Left hindlimb (tissue), 1 donor: ENCODE measurements around the gene EGFR.

Experiments used
- DNase-seq: peaks from one replicate; pipeline ENCODE4 v3.0.0-alpha.2; 2018

EGFR gene

GRCh38 chr7:55131142-55131929, 112.5 kb downstream of the EGFR start:
- DNase-seq, result no peak

DNA sequence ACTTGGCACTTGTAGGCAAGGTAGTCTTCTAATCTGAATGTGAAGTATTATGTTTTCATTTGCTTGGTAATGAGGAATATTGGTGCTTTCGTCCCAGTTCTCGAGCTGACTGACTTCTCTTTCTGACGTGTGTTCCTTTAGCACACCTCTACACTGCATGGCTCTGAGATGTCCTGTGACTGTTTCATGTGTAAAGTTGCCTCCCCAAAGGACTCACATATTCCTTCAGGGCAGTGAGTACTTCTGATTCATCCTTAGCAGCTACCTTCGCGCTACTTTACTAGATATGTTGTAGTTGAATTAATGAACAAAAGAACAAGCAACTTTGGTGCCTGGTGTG, 113.7 kb downstream of the EGFR start:
- DNase-seq, result no peak

DNA sequence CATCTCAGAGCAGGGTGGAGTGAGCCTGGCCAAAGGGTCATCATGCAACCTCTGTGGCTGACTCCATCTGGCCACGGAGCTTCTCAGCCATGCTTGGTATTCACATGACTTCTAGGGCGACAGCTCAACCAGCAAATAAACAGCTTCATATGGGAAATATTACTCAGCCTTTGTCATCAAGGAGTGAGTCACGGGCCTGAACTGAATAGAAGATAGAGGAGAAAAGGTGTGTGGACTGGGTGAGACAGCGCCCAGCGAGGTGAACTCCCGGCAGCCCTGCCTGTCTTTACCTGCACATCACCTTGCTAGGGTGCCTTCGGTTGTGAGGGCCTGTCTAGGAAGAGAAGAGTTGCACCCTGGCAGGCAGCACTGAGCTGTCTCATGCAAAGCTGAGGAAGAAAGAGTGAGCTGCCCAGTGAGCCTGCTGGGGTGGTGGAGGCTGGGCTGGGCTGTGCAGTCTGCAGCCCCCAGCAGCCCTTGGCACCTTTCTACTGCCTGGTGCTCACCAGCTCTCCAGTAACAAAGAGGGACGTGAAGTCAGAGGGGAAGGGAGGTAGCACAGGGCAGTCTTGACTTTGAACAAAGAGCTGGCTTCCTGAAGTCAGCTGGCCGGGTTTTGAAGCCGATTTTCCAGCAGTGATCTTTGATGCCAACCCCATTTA, 114.2 kb downstream of the EGFR start:
- DNase-seq, result no peak

GRCh38 chr7:55133630-55134358, 115.0 kb downstream of the EGFR start:
- DNase-seq, result no peak

DNA sequence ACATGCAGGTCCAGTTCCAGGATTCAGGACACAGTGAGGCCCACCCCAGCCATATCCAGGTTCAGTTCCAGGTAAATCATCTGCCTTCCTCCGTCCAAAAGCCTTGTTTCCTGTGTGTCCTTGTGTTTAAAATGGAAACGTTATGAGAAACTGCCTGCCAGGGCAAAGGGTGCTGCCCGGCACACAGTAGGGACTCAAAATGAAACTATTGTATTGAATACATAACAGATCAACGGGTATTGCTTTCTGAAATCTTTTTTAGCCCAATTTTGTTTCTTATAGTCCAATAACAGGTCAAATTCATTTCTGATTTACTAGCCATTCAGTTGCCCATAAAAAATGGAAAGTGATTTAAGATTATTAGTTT, 115.5 kb downstream of the EGFR start:
- DNase-seq, result no peak

GRCh38 chr7:55134786-55135185, 116.0 kb downstream of the EGFR start:
- DNase-seq, result no peak

- no peak for DNase-seq
Observed at GRCh38 chr7:55135462-55135861, 116.6 kb downstream of the EGFR start.

DNA sequence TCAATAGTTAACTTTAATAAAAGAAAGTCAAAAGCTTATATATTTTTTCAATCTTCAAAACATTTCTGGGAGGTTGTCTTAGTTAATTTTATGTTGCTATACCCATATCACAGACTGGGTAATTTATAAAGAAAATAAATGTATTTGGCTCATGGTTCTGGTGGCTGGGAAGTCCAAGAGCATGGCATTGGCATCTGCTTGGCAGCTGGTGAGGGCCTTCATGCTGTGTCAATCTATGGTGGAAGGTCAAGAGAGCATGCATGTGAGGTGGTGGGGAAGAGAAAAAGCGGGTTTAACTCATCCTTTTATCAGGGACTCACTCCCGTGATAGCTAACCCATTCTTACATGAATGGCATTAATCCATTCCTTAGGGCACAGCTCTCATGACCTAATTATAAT, 119.8 kb downstream of the EGFR start:
- DNase-seq, result no peak

- no peak for DNase-seq
Observed at GRCh38 chr7:55140221-55140940, 121.6 kb downstream of the EGFR start.

GRCh38 chr7:55140941-55141278, 122.1 kb downstream of the EGFR start:
- DNase-seq, result no peak

- DNase-seq, result no peak
Observed at GRCh38 chr7:55142919-55143600, 124.2 kb downstream of the EGFR start.

- no peak for DNase-seq
Observed at GRCh38 chr7:55144333-55145317, 125.8 kb downstream of the EGFR start.

- DNase-seq, result no peak
Observed at GRCh38 chr7:55145606-55146005, 126.8 kb downstream of the EGFR start.

DNA sequence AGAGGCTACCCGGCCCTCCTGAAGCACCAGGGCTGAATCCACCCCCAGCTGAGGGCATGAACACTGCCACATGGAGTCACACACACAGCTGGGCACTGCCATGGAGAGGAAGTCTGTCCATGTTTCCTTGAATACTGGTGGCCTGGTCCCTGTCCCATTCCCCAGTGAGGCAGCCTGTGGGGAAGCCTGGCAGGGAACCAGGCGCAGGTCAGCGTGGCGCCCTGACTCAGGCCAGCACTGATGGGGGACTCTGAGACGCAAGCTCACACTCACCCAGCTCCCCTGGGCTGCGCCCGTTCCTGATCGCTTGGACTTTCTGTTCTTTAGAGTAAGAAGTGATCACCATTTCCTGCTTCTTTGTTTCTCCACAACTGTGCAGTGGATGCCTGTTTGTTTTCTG, 128.3 kb downstream of the EGFR start:
- no peak for DNase-seq

DNA sequence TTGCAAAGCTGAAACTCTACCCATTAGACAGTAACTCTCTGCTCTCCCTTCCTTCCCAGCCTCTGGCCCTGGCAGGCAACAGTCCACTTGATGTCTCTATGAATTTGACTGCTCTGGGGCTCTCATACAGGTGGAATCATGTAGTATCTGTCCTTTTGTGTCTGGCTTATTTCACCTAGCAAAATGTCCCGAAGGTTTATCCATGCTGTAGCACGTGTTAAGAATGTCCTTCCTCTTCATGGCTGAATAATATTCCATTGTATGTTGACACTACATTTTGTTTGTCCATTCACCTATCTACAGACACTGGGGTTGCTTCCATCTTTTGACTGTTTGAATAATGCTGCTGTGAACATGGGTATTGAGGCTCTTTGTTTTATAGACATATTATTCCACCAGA, 128.9 kb downstream of the EGFR start:
- DNase-seq, result no peak

- no peak for DNase-seq
Observed at GRCh38 chr7:55148571-55148970, 129.8 kb downstream of the EGFR start.

- no peak for DNase-seq
Observed at GRCh38 chr7:55149001-55149400, 130.2 kb downstream of the EGFR start.

GRCh38 chr7:55150166-55150565, 131.3 kb downstream of the EGFR start:
- no peak for DNase-seq

- DNase-seq, result no peak
Observed at GRCh38 chr7:55150709-55151451, 132.1 kb downstream of the EGFR start.

- no peak for DNase-seq
Observed at GRCh38 chr7:55152516-55152915, 133.7 kb downstream of the EGFR start.

DNA sequence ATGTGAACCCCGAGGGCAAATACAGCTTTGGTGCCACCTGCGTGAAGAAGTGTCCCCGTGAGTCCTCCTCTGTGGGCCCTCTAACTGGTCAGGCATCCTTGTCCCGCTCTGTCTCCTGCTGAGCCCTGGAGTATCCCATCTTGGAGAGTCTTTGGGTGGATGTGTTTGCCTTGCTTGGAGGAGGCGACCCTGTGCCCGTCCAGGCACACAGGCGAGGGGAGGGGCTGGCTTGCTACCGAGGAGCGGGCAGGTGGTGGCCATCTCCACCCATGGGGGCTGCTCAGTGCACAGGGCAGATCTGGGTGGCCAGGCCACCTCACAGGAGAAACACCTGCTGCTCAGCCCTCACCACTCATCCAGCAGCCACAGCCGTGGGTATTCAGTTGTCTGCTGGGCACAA, 135.3 kb downstream of the EGFR start:
- peak; percentile 16 for DNase-seq
